HG03095 (cell line): ENCODE results near the gene SLAIN2.

Experiments
- ATAC-seq: cut with Tn5 transposase; IDR thresholded peaks from one replicate; pipeline ENCODE4 v1.9.1; 2021; ENCODE audit warnings: moderate library complexity; ENCODE audit not compliant: unreplicated experiment

The SLAIN2 gene

GRCh38 chr4:48368389-48368788 lies 27.1 kb downstream of the SLAIN2 start:
- ATAC-seq: no peak

DNA sequence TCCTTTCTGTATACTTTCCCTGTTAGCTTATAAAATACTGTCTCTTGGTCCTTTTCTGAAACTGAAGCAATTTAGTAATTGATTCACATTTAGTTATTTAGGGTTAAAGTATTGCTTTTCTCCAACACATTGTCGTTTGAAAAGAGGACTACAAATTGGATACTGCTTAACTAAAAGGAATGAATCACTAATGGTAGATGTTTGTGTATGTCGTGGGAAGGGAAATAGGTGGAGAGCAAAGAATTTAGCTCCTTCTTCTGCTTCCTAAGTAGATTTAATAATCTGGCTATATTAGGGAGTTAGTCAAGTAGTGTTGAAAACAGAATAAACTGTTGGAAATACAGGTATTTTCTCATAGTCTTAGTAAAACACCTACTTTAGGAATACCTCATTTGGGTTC lies 27.9 kb downstream of the SLAIN2 start:
- ATAC-seq: no peak

- no peak for ATAC-seq
These were observed 28.4 kb downstream of the SLAIN2 start for GRCh38 chr4:48369771-48370170.

- ATAC-seq: no peak
These were observed 29.2 kb downstream of the SLAIN2 start for GRCh38 chr4:48370260-48371134.

DNA sequence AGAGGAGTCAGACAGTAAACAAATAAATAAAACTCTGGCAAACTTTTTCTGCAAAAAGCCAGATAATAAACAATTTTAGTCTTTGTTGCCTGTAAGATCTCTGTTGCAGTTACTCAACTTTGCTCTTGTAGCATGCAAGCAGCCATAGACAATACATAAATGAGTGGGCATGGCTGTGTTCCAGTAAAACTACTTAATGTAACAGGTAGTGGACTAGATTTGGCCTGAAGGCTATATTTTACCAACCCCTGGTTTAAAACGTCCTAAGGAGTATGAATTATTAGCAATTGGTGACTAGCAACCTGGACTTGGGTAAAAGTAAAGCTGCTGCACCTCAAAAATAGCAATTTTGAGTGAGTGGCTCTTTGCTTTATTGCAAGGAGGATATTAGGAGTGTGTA lies 30.9 kb downstream of the SLAIN2 start:
- no peak for ATAC-seq

DNA sequence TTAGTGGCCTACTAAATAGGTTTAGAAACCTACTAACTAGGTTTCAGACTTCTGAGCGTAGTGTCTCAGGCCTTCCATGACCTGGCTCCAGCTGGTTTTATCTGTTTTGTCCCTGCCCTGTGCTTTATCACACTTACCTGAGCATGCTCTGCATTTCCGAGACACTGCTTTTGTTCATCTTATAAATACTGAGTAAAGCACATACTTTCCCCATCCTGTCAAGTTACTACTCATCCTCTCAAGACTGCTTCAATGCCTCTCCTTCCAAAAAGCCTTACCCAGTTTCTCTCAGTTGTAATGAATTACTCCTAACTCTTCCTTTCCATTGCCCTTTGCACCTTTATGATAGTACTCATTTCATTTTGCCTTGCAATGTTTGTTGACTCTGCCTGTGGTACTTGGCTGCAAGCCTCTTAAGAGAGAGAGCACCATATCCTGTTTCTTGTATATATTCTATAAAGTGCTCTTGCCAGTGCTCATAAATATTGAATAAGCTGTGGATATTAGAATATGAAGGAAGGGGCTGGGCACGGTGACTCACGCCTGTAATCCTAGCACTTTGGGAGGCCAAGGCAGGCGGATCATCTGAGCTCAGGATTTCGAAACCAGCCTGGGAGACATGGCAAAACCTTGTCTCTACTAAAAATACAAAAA lies 34.4 kb downstream of the SLAIN2 start:
- no peak for ATAC-seq

DNA sequence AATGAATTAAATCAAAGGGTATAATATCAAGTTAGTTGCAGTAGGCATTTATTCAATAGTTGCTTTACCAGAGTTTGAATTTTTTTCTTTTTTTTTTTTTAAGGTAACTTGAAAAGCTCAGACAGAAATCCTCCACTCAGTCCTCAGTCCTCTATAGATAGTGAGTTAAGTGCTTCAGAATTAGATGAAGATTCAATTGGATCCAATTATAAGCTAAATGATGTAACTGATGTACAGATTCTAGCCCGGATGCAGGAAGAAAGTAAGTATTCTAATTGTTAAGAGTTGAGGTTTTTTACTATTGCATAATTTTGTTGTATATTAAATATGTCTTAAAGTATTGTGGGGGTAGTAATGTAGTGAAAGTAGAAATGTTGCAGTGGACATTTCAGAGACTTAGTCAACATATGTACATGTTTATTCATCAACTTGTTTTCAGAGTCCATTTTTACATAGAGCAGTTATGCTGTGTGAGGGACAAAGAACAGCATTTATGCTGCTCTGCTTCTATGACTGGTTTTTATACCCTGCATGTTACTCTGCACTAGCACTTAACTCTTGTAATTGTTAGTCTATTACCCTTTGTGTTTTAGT lies 38.4 kb downstream of the SLAIN2 start:
- ATAC-seq: no peak

DNA sequence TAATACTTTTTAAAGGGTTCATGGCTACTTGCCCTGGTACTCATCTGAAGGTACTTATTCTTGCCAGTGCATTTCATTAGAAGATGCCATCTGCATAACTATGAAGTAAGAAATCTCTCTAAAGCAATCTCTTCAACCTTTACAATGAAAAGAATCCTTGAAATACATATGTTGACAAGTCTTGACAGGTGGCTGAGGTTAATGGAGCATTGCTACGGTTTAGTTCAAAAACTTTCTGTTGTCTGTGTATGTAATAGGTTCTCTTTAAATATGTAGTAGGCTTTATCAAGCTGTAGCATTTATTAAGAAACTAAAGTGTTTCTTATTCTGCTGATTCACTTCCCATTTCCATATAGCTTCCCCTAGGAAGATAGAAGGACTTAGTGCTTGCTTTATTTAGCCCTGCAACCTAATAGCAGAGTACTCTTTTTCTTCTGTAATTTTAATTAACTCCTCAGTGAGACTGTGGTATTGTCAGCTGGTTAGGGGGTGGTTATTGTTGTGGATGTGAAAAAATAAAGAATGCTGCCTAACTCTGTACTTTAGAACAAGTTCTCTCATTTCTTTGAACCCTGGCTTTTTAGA lies 39.3 kb downstream of the SLAIN2 start:
- no peak for ATAC-seq

DNA sequence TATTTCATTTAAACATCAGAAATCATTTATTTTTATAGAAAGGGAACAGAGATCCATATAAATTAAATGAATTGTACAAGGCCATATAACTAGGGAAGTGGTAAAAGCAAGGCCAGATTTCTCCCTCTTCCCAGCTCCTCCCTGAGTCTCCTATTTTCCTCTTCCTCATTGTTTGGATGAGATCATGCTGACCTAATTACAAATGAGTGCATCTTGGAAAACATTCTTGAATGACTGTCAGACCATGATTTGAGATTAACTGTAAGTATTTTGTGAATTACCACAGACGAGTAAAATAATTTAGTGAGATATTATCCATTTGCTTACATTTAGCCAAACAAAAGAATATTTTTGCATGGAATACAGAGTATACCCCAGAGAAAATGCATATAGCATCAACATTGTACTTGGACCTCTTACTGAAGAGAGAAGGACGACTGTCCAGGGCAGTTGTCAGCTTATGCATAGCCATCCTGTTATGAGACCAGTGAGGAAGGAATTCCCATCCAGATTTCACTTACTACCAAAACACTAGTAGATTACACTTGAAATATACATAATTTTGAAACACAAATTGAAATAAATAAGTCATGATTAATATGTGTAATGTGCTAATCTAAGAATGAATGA lies 47.3 kb downstream of the SLAIN2 start:
- ATAC-seq: no peak

GRCh38 chr4:48396043-48396442 lies 54.7 kb downstream of the SLAIN2 start:
- ATAC-seq: no peak

DNA sequence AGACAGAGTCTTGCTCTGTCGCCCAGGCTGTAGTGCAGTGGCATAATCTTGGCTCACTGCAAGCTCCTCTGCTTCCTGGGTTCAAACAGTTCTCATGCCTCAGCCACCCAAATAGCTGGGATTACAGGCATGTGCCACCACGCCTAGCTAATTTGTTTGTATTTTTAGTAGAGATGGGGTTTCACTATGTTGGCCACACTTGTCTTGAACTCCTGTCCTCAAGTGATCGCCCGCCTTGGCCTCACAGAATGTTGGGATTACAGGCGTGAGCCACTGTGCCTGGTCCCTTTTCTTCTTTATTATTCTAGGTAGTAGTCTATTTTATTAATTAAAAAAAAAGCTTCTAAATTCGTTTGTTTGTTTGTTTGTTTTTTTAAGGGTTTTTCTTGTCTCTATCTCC lies 59.1 kb downstream of the SLAIN2 start:
- ATAC-seq: no peak

DNA sequence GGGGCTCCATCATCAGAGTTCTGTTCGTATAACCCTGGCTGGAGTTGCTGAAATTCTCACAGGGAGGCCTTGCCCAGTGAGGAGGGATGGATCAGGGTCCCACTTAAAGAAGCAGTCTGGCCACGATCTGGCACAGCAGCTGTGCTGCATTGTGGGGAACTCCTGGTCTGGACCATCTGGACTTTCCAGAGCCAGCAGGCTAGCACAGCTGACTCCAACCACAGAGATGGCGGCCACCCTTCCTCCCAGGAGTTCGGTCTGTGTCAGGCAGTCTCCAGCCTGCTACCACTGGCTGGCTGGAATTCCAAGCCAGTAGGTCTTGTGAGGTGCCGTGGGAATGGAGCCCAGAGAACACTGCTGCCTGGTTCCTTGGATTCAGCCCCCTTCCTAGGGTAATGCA lies 62.0 kb downstream of the SLAIN2 start:
- no peak for ATAC-seq

- no peak for ATAC-seq
These were observed 62.5 kb downstream of the SLAIN2 start for GRCh38 chr4:48403779-48404178.

GRCh38 chr4:48405924-48406323 lies 64.6 kb downstream of the SLAIN2 start:
- ATAC-seq: no peak

- ATAC-seq: no peak
These were observed 67.9 kb downstream of the SLAIN2 start for GRCh38 chr4:48409203-48409602.

DNA sequence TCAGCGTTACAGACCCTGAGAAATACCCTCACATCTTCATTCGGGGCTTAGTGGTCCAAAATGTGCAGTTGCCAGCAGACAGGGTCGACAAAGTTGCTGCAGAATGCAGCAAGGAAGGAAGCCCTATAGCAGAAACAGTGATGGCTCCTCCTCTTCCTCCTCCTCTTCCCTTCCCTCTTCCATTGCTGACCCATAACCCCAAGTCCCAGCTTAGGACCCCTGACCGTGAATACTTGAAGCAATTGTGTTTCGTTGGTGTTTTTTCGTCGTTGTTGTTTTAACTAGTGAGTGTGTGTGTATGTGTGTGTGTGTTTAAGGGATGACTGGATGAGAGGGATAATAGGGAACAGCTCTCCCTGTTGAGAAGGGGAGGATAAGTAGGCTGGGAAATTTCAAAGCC lies 69.5 kb downstream of the SLAIN2 start:
- ATAC-seq: no peak

GRCh38 chr4:48420144-48420543 lies 78.8 kb downstream of the SLAIN2 start:
- no peak for ATAC-seq

GRCh38 chr4:48421101-48421500 lies 79.8 kb downstream of the SLAIN2 start:
- ATAC-seq: no peak

DNA sequence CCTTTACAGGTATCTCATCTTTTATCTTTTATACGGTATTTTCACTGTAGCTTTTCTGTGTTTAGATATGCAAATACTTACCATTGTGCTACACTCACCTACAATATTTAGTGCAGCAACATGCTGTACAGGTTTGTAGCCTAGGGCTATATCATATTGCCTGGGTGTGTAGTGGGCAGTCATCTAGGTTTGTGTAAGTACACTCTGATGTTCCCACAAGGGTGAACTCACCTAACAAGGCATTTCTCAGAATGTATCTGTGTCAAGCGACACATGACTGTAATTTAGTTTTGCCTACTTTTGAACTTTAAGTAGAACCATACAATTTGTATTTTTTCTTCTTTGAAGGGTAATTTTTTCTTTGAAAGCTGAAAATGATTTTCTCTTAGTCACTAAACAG lies 87.6 kb downstream of the SLAIN2 start:
- ATAC-seq: no peak

GRCh38 chr4:48429709-48430474 lies 88.6 kb downstream of the SLAIN2 start:
- no peak for ATAC-seq

- no peak for ATAC-seq
These were observed 90.1 kb downstream of the SLAIN2 start for GRCh38 chr4:48431401-48431800.
